Measurements from ENCODE around the gene SBNO2.
A peak's percentile ranks its signal among the peaks of the same experiment; 100 is the strongest.

SBNO2 gene

DNA sequence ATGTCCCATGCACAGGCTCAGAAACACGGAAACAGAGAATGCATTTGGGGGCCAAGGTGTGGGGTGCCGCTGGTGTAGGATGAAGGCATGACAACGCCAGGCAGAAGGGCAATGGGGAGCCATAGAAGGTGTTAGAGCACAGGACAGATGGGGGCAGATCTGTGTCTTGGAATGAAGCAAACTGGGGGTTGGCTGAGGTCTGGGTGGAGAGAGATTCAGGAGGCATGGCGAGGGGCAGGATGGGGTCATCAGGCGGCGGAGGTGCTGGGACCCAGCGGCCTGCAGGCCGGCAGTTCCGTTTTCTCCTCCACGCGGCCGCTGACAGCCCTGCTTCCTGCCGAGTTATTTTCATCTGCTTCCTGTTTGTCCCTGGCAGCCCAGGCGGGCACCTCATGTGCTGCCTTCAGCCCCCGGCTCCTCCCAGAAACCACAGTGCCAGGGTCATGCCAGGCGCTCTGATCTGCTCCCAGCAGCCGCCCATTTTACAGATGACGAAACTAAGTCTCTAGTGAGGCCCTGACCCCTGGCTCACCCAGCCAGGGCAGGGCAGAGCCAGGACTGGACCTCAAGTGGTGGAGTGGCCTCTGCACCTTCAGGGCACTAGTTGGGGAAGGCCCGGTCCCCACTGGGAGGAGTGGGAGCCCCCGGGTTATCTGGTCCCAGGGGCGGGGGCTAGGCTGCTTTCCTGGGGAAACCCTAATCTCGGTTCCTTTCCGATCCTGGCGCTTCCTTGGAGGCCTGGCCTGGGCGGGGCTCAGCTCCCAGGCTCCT lies 104.9 kb downstream of the SBNO2 start:
- no peak for DNase-seq (ENCODE audit: low read depth, low spot score)
- Histone ChIP-seq H3K4me1 (ENCODE audit: insufficient read depth, insufficient read length) (peaks cover 19% of the 10 kb centered on the region), H3K4me3 (ENCODE audit: insufficient read length, low read depth) (no peak overlapping the region), H3K36me3 (ENCODE audit: insufficient read depth, insufficient read length, low read length) (peaks cover 16% of the 10 kb centered on the region), H3K9me3 (ENCODE audit: insufficient read depth, low read length) (no peaks in the 10 kb centered on the region), H3K9ac (ENCODE audit: insufficient read length, low read depth) (no peak overlapping the region), H3K27me3 (ENCODE audit: insufficient read depth, insufficient read length) (peaks cover 31% of the 10 kb centered on the region)
- TF ChIP-seq YY1 (IDR thresholded peaks at IDR 0.05; ENCODE audit: insufficient read depth, insufficient read length) (no peak), ZNF274 (IDR thresholded peaks at IDR 0.05; ENCODE audit: low read depth, low read length) (no peak), SUZ12 (IDR thresholded peaks at IDR 0.05; ENCODE audit: extremely low read depth, insufficient read depth, insufficient read length) (no peak)

DNA sequence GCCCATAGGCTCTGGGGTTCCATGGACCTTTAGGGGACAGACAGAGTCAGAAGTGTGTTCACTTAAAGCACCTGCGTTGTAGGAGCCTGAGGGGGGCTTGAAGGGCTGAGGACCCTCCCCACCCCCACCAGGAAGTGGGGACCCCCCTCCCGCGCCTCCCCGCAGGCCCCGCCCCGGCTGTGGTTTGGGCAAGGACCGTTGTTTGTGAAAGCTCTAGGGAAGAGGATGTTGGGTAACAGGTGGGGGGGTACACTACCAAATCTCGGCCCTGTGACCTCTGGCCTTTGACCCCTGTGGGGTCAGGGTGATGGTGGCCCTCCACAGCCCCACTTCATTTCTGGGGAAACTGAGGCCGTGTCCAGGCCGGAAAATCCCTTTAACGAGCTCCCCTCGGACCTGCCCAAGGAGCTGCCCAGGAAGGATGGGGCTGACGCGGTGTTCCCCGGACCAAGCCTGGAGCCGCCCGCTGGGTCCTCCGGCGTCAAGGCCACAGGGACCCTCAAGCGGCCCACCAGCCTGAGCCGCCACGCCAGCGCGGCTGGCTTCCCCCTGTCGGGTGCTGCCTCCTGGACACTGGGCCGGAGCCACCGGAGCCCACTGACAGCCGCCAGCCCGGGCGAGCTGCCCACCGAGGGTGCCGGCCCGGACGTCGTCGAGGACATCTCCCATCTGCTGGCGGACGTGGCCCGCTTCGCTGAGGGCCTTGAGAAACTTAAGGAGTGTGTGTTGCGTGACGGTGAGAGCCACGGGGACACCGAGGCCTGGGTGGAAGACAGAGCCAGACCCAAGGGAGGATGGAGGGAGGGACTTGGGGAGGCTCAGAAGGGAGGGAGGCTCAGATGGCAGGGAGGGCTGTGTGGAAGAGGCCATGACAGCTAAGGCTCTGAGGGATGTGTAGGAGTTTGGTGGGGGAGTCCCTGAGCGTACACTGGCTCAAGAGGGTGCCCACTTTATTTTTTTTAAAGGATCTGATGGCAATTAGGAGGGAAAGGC lies 105.8 kb downstream of the SBNO2 start:
- H3K27me3 ChIP-seq (ENCODE audit: insufficient read depth, insufficient read length): peaks cover 31% of the 10 kb centered on the region
- peaks cover 19% of the 10 kb centered on the region for H3K4me1 ChIP-seq (ENCODE audit: insufficient read depth, insufficient read length)
- H3K9ac ChIP-seq (ENCODE audit: insufficient read length, low read depth): peak overlapping the region; percentile 32
- TF ChIP-seq ZNF274 (IDR thresholded peaks at IDR 0.05; ENCODE audit: low read depth, low read length): no peak
- H3K36me3 ChIP-seq (ENCODE audit: insufficient read depth, insufficient read length, low read length): peaks cover 9% of the 10 kb centered on the region
- H3K4me3 ChIP-seq (ENCODE audit: insufficient read length, low read depth): no peak overlapping the region
- DNase-seq (ENCODE audit: low read depth, low spot score): no peak
- H3K9me3 ChIP-seq (ENCODE audit: insufficient read depth, low read length): no peaks in the 10 kb centered on the region

DNA sequence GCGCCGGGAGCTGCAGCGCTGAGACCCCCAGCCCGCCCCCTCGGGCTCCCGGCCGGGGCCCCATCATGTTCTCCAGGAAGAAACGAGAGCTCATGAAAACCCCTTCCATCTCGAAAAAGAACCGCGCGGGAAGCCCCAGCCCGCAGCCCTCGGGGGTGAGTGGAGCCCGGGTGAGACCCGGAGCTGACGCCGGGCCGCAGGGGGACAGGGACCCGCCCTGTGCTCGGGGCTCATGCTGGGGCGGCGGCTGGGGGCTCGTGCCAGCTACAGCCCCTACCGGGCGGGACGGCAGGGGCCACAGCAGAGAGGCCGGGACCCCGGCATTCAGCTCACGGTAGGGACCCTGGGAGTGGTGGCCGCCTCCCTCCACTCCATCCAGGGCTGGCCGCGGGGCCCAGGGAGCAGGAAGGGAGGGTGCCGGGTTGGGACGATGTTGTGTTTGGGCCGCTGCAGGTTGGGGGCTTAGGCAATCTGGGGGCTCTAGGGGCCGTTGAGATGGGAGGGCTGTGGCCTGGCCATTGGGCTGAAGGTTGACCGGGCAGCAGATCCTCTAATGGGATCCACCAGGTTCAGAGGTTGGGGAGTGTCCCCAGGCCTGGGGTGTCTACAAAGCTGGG lies 106.6 kb downstream of the SBNO2 start:
- no peak for DNase-seq (ENCODE audit: low read depth, low spot score)
- H3K4me1 ChIP-seq (ENCODE audit: insufficient read depth, insufficient read length): peaks cover 16% of the 10 kb centered on the region
- H3K36me3 ChIP-seq (ENCODE audit: insufficient read depth, insufficient read length, low read length): peaks cover 2% of the 10 kb centered on the region
- H3K9me3 ChIP-seq (ENCODE audit: insufficient read depth, low read length): peaks cover 4% of the 10 kb centered on the region; the same call in 1 of the 2 replicates
- peak overlapping the region; percentile 26 for H3K4me3 ChIP-seq (ENCODE audit: insufficient read length, low read depth)
- peaks cover 31% of the 10 kb centered on the region for H3K27me3 ChIP-seq (ENCODE audit: insufficient read depth, insufficient read length)
- peak overlapping the region; percentile 32 for H3K9ac ChIP-seq (ENCODE audit: insufficient read length, low read depth)
- TF ChIP-seq YY1 (IDR thresholded peaks at IDR 0.05; ENCODE audit: insufficient read depth, insufficient read length) (no peak), SUZ12 (IDR thresholded peaks at IDR 0.05; ENCODE audit: extremely low read depth, insufficient read depth, insufficient read length) (no peak), ZNF274 (IDR thresholded peaks at IDR 0.05; ENCODE audit: low read depth, low read length) (no peak)

DNA sequence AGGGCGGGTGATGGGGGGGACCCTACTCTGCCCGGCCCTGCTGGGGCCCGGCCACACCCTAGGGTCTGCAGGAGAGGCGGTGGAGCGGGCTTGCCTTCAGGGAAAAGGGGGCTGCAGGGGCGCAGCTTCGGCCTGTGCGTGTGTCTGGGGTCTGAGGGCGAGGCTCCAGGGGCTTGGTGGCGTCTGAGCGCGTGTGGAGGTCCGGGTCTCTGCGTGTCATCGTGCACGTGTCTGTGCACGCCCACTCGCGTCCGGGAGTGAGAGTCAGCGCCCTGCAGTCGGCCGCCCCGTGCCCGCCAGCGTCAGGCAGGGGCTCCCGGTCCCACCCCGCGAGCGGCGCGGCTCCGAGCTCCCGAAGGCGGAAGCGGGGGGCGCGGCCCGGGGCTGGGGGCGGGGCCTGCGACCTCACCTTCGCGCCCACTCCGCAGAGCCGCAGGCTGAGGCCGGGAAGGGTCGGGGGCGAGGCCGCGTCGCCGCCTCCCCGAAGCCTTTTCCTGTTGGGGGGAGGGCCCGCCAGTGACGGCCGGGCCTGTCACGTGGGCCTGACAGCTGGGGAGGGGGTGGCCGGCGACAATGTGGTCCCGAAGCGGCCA lies 107.2 kb downstream of the SBNO2 start, which contains the start of gene ARHGAP45:
TSS of gene ARHGAP45 (plus strand) at position 420 of the 593 bp plus-strand sequence. CDS start 239 bp downstream, outside the sequence.
- Histone ChIP-seq H3K4me3 (ENCODE audit: insufficient read length, low read depth) (peak within 1 kb of the TSS; percentile 40), H3K9me3 (ENCODE audit: insufficient read depth, low read length) (peaks cover 4% of the 10 kb centered on the region; the same call in 1 of the 2 replicates), H3K36me3 (ENCODE audit: insufficient read depth, insufficient read length, low read length) (no peaks in the 10 kb centered on the region), H3K9ac (ENCODE audit: insufficient read length, low read depth) (peak within 1 kb of the TSS; percentile 85), H3K4me1 (ENCODE audit: insufficient read depth, insufficient read length) (peaks cover 16% of the 10 kb centered on the region), H3K27me3 (ENCODE audit: insufficient read depth, insufficient read length) (peaks cover 31% of the 10 kb centered on the region)
- no peak for TF ChIP-seq ZNF274 (IDR thresholded peaks at IDR 0.05; ENCODE audit: low read depth, low read length)
- no peak for DNase-seq (ENCODE audit: low read depth, low spot score)

DNA sequence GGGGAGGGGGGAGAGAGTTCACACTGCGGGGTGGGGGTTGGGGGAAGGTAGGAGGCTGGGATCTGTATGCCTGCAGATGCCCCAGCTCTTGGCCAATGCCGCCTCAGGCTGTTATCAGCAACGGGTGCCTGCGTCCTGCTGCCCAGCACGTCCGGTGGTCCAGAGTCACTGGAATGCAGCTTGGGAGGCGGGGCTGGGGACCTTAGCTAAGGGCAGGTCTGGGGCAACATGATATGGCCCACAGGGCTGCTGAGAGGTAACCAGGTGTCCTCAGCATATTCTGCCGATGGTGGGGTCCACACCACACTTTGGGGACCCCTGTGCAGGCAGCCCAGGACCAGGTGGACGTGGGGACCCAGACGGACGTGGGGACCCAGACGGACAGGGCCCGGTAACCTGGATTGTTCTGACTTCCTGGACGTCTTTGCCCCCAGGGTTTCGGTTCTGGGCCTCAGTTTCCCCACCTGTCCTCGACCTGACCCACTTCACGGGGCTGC lies 107.8 kb downstream of the SBNO2 start:
- H3K9ac ChIP-seq (ENCODE audit: insufficient read length, low read depth): peak overlapping the region; percentile 85
- H3K9me3 ChIP-seq (ENCODE audit: insufficient read depth, low read length): peaks cover 4% of the 10 kb centered on the region; the same call in 1 of the 2 replicates
- peaks cover 16% of the 10 kb centered on the region for H3K4me1 ChIP-seq (ENCODE audit: insufficient read depth, insufficient read length)
- DNase-seq (ENCODE audit: low read depth, low spot score): no peak
- TF ChIP-seq SUZ12 (IDR thresholded peaks at IDR 0.05; ENCODE audit: extremely low read depth, insufficient read depth, insufficient read length) (no peak), YY1 (IDR thresholded peaks at IDR 0.05; ENCODE audit: insufficient read depth, insufficient read length) (no peak), ZNF274 (IDR thresholded peaks at IDR 0.05; ENCODE audit: low read depth, low read length) (no peak)
- H3K4me3 ChIP-seq (ENCODE audit: insufficient read length, low read depth): peak overlapping the region; percentile 39
- peaks cover 31% of the 10 kb centered on the region for H3K27me3 ChIP-seq (ENCODE audit: insufficient read depth, insufficient read length)
- no peaks in the 10 kb centered on the region for H3K36me3 ChIP-seq (ENCODE audit: insufficient read depth, insufficient read length, low read length)

DNA sequence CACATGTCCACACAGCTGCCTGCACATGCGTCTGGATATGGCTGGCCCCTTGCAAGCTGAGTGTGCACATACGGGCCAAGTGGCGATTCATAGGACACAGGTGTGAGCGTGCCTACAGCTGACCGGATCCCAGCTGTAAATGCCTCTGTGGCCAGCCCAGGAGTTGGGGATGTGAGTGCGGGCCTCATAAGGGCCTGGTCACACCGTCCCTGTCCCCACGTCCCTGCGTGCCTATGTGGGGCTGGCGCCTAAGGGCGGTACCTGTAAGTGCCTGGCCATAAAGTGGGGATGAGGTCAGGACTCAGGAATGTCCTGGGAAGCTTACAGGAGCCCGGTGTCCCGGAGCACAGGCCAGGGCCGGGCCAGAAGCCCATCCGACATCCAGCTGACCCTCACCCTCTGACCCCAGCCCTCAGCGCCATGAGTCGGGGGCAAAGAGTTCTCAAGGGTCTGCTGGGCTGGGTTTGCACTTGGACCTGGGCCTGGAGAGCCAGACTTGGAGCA lies 108.4 kb downstream of the SBNO2 start:
- peaks cover 4% of the 10 kb centered on the region; the same call in 1 of the 2 replicates for H3K9me3 ChIP-seq (ENCODE audit: insufficient read depth, low read length)
- H3K4me3 ChIP-seq (ENCODE audit: insufficient read length, low read depth): peak overlapping the region; percentile 40
- no peak for DNase-seq (ENCODE audit: low read depth, low spot score)
- peaks cover 11% of the 10 kb centered on the region for H3K4me1 ChIP-seq (ENCODE audit: insufficient read depth, insufficient read length)
- H3K27me3 ChIP-seq (ENCODE audit: insufficient read depth, insufficient read length): peaks cover 28% of the 10 kb centered on the region
- H3K9ac ChIP-seq (ENCODE audit: insufficient read length, low read depth): peak overlapping the region; percentile 86
- TF ChIP-seq SUZ12 (IDR thresholded peaks at IDR 0.05; ENCODE audit: extremely low read depth, insufficient read depth, insufficient read length): no peak
- no peak for TF ChIP-seq ZNF274 (IDR thresholded peaks at IDR 0.05; ENCODE audit: low read depth, low read length)
- no peak for TF ChIP-seq YY1 (IDR thresholded peaks at IDR 0.05; ENCODE audit: insufficient read depth, insufficient read length)
- no peaks in the 10 kb centered on the region for H3K36me3 ChIP-seq (ENCODE audit: insufficient read depth, insufficient read length, low read length)

All from NT2/D1 (cell line).